Left lobe of liver (tissue), 2 donors: ENCODE data around the gene GRM8. TPM values are rescaled to one million over a fixed set of nuclear protein-coding genes. Genes with fewer than 3 reads are reported as not detected.

Experiments
- ATAC-seq: fragments of 200-7000 bp; cut with Tn5 transposase; one replicate; pipeline ENCODE4 v1.9.1; 2020; ENCODE audit warnings: mild to moderate bottlenecking, moderate library complexity
- DNase-seq: peaks from one replicate; pipeline ENCODE4 v3.0.0-alpha.2; 2020; ENCODE audit warnings: low spot score
- total RNA-seq: library from RNA; stranded (reverse); gene quantifications from one replicate; pipeline ENCODE4 v1.2.1, GENCODE V29; 2021
- donor health status: DM: no; HTN: no; CAD: no; lungs with moderate emphysema.
- donor health status: DM: no; HTN: yes; CAD: no.

GRM8 gene
- total RNA-seq, 1 donor from 2014 or later, result 6.7 TPM

GRCh38 chr7:127152423-127152822 lies 100.3 kb downstream of the GRM8 start:
- DNase-seq, result no peak
- peak; percentile 51 for ATAC-seq

GRCh38 chr7:127151379-127151778 lies 101.4 kb downstream of the GRM8 start:
- ATAC-seq (no peak), DNase-seq (no peak)

GRCh38 chr7:127150543-127150942 lies 102.2 kb downstream of the GRM8 start:
- no peak for ATAC-seq

GRCh38 chr7:127146746-127147536 lies 105.8 kb downstream of the GRM8 start:
- DNase-seq, result no peak
- ATAC-seq, result no peak

More at GRCh38 chr7:127150543-127150942, 102.2 kb downstream of the GRM8 start:
- no peak for DNase-seq

- ATAC-seq (no peak), DNase-seq (no peak)
Measured at GRCh38 chr7:127137146-127137545, 115.6 kb downstream of the GRM8 start.

GRCh38 chr7:127135871-127136485 lies 116.8 kb downstream of the GRM8 start:
- ATAC-seq (no peak), DNase-seq (no peak)

GRCh38 chr7:127123220-127123619 lies 129.5 kb downstream of the GRM8 start:
- DNase-seq (no peak), ATAC-seq (no peak)

- DNase-seq (no peak), ATAC-seq (no peak)
Measured at GRCh38 chr7:127119517-127119916, 133.2 kb downstream of the GRM8 start.

- DNase-seq, result no peak
- no peak for ATAC-seq
Measured at GRCh38 chr7:127114742-127115265, 137.9 kb downstream of the GRM8 start.

GRCh38 chr7:127107601-127108007 lies 145.1 kb downstream of the GRM8 start:
- DNase-seq, result peak; percentile 50
- ATAC-seq, result peak; percentile 99

- ATAC-seq, result no peak
- no peak for DNase-seq
Measured at GRCh38 chr7:127093340-127093739, 159.4 kb downstream of the GRM8 start.

- DNase-seq (no peak), ATAC-seq (no peak)
Measured at GRCh38 chr7:127091620-127092019, 161.1 kb downstream of the GRM8 start.

GRCh38 chr7:127089146-127089545 lies 163.6 kb downstream of the GRM8 start:
- DNase-seq (no peak), ATAC-seq (no peak)

- no peak for DNase-seq
- no peak for ATAC-seq
Measured at GRCh38 chr7:127081539-127081938, 171.2 kb downstream of the GRM8 start.

GRCh38 chr7:127080576-127080975 lies 172.2 kb downstream of the GRM8 start:
- ATAC-seq (no peak), DNase-seq (no peak)

GRCh38 chr7:127066974-127067373 lies 185.8 kb downstream of the GRM8 start:
- ATAC-seq (peak; percentile 96), DNase-seq (peak; percentile 52)

GRCh38 chr7:127059475-127059874 lies 193.3 kb downstream of the GRM8 start:
- DNase-seq, result no peak
- no peak for ATAC-seq

- no peak for ATAC-seq
- DNase-seq, result no peak
Measured at GRCh38 chr7:127057918-127058317, 194.8 kb downstream of the GRM8 start.

- no peak for DNase-seq
- ATAC-seq, result peak; percentile 75
Measured at GRCh38 chr7:127056202-127056601, 196.5 kb downstream of the GRM8 start.

- ATAC-seq (peak; percentile 52), DNase-seq (no peak)
Measured at GRCh38 chr7:127047521-127047920, 205.2 kb downstream of the GRM8 start.

GRCh38 chr7:127041689-127042452 lies 210.9 kb downstream of the GRM8 start:
- ATAC-seq, result peak; percentile 95
- peak; percentile 52 for DNase-seq
